ENCODE results near the gene APOL5. TPM values are rescaled to one million over a fixed set of nuclear protein-coding genes. Genes with fewer than 3 reads are reported as not detected.

APOL5 gene
- total RNA-seq, 1 donor from 2014 or later = not detected

DNA sequence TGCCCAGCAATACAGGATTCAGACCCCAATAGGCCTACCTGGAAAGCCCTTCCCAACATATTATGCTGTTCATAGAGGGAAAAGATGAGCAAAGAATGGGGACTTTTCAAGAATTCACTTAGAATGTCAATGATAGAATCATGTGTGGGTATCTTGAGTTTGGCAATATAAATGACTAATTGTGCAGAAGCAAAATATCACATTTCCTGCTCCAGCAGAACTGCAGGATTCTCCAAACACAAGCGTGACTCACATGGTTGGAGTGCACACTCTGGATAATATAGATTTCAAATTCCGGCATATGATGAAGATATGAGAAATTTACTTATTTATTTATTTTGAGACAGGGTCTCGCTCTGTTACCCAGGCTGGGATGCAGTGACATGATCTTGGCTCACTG lies 12.5 kb upstream of the APOL5 start:
- intact Hi-C loops (cut with DNase I) = no loop called here
- DNase-seq (ENCODE audit: missing footprints) = no peak
- no peak for ATAC-seq

DNA sequence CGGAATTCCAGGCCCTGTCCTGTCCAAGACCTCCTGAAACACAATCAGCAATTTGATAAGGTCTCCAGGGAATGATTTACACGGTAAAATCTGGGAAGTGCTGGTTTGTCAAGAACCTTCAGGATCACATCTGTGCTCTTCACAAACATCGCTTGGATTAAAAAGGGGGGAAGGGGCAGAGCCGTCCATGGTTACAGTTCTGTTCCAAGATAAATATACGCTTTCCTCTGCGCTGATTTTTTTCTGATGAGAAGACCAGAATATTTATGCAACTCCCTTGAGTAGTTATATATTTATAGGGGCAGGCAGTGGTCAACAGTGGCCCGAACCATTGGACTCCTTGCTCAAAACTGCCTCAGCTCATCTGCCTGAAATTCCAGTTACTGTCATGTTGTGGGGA lies 9.2 kb upstream of the APOL5 start:
- ATAC-seq (peak; percentile 23), DNase-seq (ENCODE audit: missing footprints) (no peak)
- intact Hi-C loops (cut with DNase I) = no loop called here

DNA sequence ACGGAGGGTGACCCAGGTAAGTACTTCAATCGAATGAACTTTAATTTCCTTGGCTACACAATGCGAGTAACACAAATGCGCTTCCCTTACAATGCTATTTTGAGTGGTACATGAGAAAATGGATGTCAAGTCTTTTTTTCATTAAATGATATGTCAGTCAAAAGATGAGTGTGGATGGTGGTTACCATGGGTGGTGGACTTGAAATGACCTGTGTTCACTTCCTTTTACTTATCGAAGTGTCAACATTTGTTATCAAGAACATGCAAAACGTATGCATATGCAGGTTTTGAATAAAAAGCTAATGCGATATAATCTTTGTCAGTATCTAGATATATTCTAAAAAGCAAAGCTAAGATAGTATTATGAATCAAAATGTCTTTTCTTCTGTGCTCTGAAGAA lies 8.8 kb upstream of the APOL5 start:
- ATAC-seq = no peak
- no peak for DNase-seq (ENCODE audit: missing footprints)
- intact Hi-C loops (cut with DNase I) = no loop called here

DNA sequence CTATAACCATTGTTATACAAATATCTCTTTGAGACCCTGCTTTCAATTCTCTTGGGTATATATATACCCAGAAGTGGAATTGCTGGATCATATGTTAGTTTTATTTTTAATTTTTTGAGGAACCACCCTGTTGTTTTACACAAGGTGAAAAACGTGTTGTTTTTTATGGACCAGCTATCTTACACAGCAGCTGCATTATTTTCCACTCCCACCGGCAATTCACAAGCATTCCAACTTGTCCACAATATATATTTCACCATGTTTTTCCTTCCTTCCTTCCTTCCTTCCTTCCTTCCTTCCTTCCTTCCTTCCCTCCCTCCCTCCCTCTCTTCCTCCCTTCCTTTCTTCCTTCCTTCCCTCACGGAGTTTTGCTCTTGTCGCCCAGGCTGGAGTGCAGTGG lies 6.3 kb upstream of the APOL5 start:
- DNase-seq (ENCODE audit: missing footprints) (no peak), ATAC-seq (no peak)
- intact Hi-C loops (cut with DNase I) = no loop called here

DNA sequence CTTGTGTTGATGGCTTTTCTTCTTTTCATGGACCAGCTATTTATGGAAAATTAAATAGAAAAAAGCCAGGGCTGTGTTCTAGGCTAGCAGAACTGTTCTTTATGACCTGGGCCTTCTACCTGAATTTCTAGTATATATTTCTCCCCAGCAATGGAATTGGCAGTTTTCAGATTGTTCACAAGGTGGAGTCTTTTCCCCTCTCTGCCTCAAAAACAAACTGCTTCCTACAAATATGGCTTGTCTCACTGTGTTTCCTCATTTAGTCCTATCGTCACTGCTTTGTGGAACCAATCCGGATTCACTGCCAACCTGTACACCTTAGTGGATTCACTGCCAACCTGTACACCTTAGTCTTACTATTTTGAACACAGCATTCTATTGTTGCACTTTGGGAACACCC lies 5.0 kb upstream of the APOL5 start:
- intact Hi-C loops (cut with DNase I) = no loop called here
- no peak for DNase-seq (ENCODE audit: missing footprints)
- ATAC-seq = no peak

DNA sequence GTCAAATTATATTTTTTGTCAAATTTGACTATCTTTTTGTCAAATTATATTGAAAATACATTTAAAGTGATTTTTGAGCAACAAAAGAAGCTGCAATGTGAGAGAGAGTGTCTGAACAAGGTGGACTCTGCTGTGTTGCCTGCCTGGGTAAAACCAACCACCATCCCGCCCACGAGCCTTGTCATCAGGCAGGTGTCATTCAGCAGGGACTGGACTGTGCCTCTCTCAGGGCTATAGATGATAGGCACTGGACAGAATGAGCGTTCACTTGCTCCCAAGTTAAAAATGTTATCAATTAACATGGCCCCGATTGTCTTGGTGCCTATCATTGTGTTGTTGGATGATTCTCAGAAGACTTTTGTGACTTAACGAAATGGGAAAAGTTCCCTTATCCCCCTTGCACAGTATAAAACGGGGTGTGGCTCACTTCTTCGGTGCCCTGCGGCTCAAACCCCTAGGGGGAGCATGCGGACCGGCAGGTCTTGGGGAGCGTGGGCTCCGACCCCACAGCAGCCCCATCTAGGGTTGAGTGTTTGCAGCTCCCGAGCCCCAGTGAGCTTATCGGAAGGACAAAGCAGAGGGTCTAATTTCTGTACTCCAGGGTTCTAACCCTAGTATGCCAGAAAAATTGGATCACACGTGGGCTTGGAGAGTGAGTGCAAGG lies 1.7 kb downstream of the APOL5 start:
- DNase-seq (ENCODE audit: missing footprints) (no peak), ATAC-seq (no peak)
- intact Hi-C loops (cut with DNase I) = no loop called here

DNA sequence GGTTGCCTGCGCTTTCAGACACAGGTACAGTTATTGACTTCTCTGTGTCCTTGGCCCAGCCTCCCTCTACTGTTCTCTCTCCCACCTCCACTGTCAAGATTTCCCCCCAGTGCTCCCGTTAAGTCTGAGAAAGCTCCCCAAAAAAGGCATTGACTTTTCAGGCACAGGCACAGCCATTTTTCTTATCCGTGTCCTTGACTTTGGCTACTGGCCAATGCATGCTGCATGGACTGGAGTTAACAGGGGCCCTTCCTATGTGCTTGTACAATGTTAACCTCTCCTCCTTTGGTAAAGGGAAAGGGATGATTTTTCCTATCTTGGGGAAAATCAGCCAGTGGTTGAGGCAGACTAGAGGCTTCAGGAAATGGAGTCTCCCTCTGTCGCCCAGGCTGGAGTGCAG lies 4.3 kb downstream of the APOL5 start:
- intact Hi-C loops (cut with DNase I) = no loop called here
- ATAC-seq = no peak
- no peak for DNase-seq (ENCODE audit: missing footprints)

DNA sequence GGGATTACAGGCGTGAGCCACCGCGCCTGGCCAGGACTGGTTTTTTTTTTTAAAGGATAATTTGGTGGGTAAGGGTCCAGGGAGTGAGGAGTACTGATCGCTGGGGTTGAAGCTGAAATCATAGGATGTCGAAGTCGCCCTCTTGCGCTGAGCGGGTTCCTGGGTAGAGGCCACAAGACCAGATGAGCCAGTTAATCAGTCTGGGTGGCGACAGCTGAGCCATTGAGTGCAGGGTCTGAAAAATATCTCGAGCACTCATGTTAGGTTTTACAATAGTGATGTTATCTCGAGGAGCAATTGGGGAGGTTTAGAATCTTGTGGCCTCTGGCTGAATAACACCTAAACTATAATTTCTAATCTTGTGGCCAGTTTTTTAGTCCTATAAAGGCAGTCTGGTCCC lies 7.8 kb downstream of the APOL5 start:
- ATAC-seq = no peak
- intact Hi-C loops (cut with DNase I) = no loop called here
- DNase-seq (ENCODE audit: missing footprints) = no peak

DNA sequence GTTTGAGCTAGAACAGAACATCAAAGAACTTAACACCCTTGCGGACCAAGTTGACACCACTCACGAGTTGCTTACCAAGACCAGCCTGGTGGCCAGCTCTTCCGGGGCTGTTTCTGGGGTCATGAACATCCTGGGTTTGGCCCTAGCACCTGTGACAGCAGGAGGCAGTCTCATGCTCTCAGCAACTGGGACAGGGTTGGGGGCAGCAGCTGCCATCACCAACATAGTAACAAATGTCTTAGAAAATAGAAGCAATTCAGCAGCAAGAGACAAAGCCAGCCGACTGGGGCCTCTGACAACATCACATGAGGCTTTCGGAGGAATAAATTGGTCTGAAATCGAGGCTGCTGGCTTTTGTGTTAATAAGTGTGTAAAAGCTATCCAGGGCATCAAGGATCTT lies 8.7 kb downstream of the APOL5 start:
- DNase-seq (ENCODE audit: missing footprints) = no peak
- intact Hi-C loops (cut with DNase I) = no loop called here
- ATAC-seq = no peak

DNA sequence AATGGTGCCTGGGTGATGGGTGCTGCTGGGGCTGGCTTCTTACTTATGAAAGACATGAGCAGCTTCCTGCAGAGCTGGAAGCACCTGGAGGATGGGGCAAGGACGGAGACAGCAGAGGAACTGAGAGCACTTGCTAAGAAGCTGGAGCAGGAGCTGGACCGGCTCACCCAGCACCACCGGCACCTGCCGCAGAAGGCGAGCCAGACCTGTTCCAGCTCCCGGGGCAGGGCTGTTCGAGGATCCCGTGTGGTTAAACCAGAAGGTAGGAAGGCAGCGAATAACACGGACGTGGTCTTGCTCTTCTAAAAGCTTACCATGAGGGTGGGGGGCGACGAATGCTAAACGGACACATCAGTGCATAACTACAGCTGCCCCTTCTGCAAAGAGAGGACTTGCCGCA lies 9.3 kb downstream of the APOL5 start:
- ATAC-seq = no peak
- intact Hi-C loops (cut with DNase I) = no loop called here

DNA sequence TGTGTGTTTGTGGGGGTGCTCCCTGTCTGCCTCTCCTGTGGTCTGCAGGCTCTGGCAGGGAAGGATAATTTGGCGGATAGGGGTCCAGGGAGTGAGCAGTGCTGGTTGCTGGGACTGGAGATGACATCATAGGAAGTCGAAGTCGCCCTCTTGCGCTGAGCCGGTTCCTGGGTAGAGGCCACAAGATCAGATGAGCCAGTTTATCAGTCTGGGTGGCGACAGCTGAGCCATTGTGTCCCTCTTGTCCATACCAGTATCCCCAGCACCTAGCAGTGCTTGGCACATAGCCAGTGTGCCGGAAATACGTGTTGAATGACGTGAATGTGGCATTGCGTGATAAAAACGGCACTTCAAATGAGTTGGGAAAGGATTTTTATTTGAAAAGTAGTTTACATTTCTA lies 9.8 kb downstream of the APOL5 start:
- intact Hi-C loops (cut with DNase I) = no loop called here
- no peak for DNase-seq (ENCODE audit: missing footprints)
- no peak for ATAC-seq

More for the DNA sequence above, 9.3 kb downstream of the APOL5 start:
- no peak for DNase-seq (ENCODE audit: missing footprints)

DNA sequence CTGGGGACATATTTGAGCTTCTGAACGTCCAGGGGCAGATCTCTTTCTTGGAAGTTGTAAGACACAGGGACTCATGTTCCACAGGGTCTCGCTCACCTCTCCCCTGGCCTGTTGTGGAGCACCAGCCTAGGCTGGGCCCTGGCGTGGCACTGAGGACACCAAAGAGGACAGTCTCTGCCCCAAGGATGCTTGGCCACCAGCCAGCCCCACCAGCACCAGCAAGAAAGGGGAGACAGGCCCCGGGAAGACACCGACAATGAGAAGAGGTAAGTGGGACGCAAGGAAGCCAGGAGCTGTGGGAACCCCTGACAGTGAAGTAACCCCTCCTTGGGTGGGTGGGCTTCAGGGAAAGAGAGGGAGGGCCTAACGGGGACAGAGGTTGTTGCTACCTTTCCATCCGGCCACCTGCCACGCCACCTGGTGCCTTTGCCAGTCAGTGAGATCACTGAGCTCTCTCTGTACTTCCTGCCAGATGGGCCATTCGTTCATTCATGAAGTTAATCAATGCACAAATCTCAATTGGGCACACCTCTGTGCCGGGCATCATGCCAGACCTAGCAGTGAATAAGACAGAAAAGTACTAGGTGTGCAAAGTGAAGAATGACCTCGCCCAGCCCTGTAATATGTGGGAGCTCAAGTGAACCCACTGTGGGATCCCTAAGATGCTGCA lies 11.1 kb downstream of the APOL5 start:
- DNase-seq (ENCODE audit: missing footprints) (no peak), ATAC-seq (no peak)
- intact Hi-C loops (cut with DNase I) = no loop called here

DNA sequence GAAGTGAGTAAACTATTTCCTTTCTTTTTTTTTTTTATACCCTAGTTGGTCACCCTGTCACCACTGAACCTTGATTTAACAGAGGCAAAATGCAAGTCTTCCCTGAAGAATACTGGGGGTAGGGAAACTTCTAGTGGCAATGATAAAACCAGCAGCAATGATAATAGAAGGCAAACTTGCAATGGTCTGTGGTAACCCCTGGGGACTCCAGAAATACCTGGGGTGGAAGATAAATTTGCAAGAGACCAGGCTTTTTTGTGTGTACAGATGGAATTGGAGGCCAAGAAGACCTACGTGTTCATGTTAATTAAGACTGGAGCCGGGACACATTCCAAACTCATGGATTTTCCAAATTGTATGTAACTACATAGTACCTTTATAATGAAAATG lies 11.6 kb downstream of the APOL5 start:
- intact Hi-C loops (cut with DNase I) = no loop called here
- DNase-seq (ENCODE audit: missing footprints) = no peak
- no peak for ATAC-seq

DNA sequence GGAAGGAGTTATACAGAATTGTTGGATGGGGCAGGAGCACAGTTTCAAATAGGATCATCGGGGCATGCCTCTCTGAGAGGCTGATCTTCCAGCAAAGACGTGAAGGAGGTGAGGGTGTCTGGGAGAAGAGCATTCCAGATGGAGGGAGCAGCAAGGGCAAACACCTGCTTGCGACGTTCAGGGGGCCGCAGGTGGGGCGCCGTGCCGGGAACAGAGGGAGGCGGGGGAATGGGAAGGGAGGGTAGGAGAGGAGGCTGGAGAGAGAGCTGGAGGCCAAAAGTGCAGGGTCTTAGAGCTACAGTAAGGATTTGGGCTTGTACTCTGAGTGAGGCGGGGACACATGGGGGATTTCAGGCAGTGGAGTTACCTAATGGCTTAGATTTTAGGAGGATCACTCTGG lies 13.6 kb downstream of the APOL5 start:
- no peak for ATAC-seq
- DNase-seq (ENCODE audit: missing footprints) = no peak
- intact Hi-C loops (cut with DNase I) = no loop called here

DNA sequence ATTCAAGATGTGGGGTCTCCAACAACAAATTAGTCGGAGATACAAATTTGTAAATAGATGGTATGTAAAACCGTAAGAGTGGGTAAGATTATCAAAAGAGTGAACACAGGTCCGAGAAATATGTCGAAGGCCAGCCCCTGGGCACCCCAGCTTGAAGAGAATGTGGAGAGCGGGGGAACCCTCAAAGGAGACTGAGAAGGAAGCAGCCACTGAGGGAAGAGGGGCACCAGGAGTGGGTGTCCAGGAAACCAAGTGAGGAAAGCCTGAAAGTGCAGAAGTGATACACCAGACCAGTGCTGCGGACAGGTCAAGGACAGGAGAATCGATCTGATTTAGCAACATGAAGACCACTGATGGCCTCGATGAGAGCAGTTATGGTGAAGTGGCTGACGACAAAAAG lies 14.4 kb downstream of the APOL5 start:
- ATAC-seq (no peak), DNase-seq (ENCODE audit: missing footprints) (no peak)
- intact Hi-C loops (cut with DNase I) = no loop called here

DNA sequence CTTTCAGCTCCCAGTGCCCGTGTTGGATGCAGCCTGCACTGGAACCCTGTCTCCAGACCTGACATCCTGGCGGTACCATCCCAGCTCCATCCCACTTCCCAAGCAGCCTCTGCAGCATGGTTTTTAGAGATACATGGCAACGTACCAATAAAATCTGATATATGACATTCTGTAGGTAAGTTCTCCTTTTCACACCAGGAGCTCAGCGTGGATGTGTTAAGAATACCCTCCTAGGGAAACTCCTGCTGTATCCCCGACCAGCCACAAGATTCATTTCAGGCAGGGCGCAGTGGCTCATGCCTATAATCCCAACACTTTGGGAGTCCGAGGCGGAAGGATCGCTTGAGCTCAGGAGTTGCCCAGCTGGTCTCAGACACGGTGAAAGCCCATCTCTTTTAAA lies 15.4 kb downstream of the APOL5 start:
- DNase-seq (ENCODE audit: missing footprints) (no peak), ATAC-seq (no peak)
- intact Hi-C loops (cut with DNase I) = no loop called here

DNA sequence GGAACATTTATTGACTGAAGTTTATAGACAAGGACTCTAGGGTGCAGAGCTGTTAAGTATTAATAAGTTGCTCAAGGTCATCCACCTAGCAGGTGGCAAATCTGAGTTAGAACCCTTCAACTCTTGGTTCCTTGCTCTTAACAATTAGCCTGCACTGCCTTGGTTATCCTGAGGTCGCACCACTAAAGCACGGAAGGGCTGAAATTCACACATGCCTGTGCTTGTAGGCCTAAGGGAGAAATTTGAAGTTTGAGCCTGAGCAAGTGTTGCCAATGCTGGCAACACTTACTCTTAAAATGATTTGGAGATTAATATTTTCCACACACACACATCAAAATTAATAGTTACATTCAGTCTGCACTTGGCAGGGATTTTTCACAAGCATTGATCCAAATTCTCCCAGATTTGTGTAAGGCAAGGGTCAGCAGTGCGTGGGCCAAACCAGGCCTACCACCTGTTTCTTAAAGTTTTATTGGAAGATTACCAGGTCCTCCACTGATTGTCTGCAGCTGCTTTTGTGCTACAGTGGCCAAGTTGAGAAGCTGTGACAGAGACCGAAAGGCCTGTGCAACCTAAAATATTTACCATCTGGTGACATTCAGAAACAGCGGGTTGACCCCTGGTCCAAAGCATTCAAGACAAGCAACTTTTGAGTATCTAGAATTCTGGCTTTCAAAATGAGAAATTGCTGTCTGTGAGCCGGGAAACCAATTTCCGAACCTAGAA lies 16.3 kb downstream of the APOL5 start:
- peak; percentile 80 for ATAC-seq
- DNase-seq (ENCODE audit: missing footprints) = no peak
- intact Hi-C loops (cut with DNase I) = no loop called here

DNA sequence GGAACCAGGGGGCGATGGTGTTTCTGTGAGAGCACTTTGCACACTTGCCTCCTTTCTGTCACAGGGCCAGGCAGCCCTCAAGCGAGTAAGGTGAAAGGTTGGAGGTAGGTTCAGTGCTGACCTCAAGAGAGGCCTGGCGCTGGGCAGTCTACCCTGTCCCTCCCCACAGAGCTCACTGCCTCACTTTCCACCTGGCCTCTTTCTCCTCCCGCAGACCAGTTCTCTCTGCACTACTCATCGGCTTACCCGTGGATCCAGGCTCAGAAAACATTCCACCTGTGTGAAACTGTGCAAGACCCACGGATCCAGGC lies 16.8 kb downstream of the APOL5 start:
- ATAC-seq = no peak
- no peak for DNase-seq (ENCODE audit: missing footprints)
- intact Hi-C loops (cut with DNase I) = no loop called here

DNA sequence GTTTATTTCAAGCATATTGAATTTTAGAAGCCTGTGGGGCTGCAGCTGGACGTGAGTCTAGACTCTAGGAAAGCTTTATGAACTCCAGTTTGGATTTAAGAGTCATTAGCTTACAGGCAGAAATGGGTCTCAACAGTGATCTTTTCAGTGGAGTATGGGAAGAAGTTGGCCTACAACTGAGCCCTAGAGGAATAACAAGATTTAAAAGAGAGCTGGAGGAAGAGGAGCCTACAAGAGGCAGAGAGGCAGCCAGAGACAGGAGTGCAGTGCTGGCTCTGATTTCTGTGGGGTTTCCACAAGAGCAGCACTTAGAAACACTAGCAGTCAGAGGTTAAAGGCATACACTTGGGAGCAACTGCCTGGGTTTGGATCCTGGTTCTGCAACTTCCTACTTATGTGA lies 17.9 kb downstream of the APOL5 start:
- DNase-seq (ENCODE audit: missing footprints) (no peak), ATAC-seq (no peak)
- intact Hi-C loops (cut with DNase I) = no loop called here

DNA sequence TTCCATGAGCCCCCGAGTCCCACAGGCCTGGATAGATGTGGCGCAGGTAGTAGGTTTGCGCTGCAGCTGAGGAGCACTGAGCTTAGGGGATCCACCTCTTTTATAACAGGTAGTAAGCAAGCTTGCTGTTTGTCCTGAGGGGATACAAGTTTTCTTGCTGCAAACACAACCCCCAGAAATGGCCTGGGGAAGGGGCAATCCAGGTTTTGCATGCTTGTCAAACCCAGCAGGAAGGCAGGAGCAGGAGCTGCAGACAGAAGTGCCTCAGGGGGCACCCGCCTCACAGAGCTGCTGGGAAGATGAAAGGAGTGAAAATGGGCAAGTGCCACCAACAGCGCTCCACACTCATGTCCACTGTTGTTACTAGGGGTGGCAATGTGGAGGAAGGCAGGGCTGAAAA lies 18.5 kb downstream of the APOL5 start:
- DNase-seq (ENCODE audit: missing footprints) (no peak), ATAC-seq (no peak)
- intact Hi-C loops (cut with DNase I) = no loop called here

DNA sequence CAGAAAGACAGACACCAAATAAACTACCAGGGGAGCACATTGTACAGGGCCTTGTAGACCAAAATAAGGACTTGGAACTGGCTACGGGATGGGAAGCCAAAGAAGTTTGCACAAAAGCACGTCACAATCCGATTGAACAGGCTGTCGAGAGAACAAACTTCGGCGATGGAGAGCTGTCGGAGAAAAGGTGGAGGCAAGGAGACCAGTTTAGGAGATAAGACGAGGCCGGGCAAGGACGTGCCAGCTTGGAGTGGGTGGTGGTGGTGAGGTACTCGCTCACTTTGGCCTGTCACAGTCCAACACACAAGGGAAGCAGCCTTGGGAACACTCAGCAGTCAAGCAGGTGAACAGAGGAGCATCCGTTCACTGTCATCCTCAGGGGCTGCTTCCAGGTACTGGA lies 19.0 kb downstream of the APOL5 start:
- intact Hi-C loops (cut with DNase I) = no loop called here
- no peak for ATAC-seq

More for the DNA sequence above, 19.0 kb downstream of the APOL5 start:
- no peak for DNase-seq (ENCODE audit: missing footprints)

All from Right ventricle myocardium inferior (tissue), 1 donor.